A549 (cell line): ENCODE data around the gene ATP8A2.

Source experiments
- BHLHE40 ChIP-seq: IDR thresholded peaks from 2 replicates; pipeline ENCODE4 v1.6.1; 2012; ENCODE audit warnings: low read depth, low read length, inconsistent platforms
- CHD2 ChIP-seq: fragments of 150-350 bp; IDR thresholded peaks from 2 replicates; pipeline ENCODE4 v1.6.1; 2014; ENCODE audit warnings: low read length; ENCODE audit not compliant: partially characterized antibody
- EP300 ChIP-seq, 2 experiments: fragments of >200 bp; sonication (Bioruptor Twin); formaldehyde crosslinking; IDR thresholded peaks; 2 replicates in 1 of 2; 3 replicates in 1 of 2; pipeline ENCODE4 v1.6.1; 2016 to 2017
- JUNB ChIP-seq: fragments of >200 bp; sonication (Bioruptor Twin); formaldehyde crosslinking; IDR thresholded peaks from 2 replicates; pipeline ENCODE4 v1.6.1; 2016
- TF ChIP-seq, protein P1 (sequence below): fragments of >200 bp; sonication (Bioruptor Twin); formaldehyde crosslinking; IDR thresholded peaks from 3 replicates; pipeline ENCODE4 v1.5.1; 2016
- TF ChIP-seq, protein P2 (sequence below): fragments of >200 bp; sonication (Bioruptor Twin); formaldehyde crosslinking; IDR thresholded peaks from 3 replicates; pipeline ENCODE4 v1.6.1; 2016
- TF ChIP-seq, protein P3 (sequence below): fragments of 200-600 bp; sonication (generic); IDR thresholded peaks from 2 replicates; pipeline ENCODE4 v1.6.1; 2016; ENCODE audit warnings: antibody characterized with exemption, mild to moderate bottlenecking, moderate library complexity

GRCh38 chr13:25345576-25345975 is 26.2 kb upstream of the ATP8A2 start:
- no peak for TF ChIP-seq EP300 (IDR thresholded peaks at IDR 0.05)
- TF ChIP-seq, protein P1, sequence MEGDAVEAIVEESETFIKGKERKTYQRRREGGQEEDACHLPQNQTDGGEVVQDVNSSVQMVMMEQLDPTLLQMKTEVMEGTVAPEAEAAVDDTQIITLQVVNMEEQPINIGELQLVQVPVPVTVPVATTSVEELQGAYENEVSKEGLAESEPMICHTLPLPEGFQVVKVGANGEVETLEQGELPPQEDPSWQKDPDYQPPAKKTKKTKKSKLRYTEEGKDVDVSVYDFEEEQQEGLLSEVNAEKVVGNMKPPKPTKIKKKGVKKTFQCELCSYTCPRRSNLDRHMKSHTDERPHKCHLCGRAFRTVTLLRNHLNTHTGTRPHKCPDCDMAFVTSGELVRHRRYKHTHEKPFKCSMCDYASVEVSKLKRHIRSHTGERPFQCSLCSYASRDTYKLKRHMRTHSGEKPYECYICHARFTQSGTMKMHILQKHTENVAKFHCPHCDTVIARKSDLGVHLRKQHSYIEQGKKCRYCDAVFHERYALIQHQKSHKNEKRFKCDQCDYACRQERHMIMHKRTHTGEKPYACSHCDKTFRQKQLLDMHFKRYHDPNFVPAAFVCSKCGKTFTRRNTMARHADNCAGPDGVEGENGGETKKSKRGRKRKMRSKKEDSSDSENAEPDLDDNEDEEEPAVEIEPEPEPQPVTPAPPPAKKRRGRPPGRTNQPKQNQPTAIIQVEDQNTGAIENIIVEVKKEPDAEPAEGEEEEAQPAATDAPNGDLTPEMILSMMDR, result no peak
- no peak for TF ChIP-seq CHD2
- TF ChIP-seq JUNB, result no peak
- TF ChIP-seq, protein P2, sequence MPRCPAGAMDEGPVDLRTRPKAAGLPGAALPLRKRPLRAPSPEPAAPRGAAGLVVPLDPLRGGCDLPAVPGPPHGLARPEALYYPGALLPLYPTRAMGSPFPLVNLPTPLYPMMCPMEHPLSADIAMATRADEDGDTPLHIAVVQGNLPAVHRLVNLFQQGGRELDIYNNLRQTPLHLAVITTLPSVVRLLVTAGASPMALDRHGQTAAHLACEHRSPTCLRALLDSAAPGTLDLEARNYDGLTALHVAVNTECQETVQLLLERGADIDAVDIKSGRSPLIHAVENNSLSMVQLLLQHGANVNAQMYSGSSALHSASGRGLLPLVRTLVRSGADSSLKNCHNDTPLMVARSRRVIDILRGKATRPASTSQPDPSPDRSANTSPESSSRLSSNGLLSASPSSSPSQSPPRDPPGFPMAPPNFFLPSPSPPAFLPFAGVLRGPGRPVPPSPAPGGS, result no peak
- TF ChIP-seq BHLHE40, result no peak
- TF ChIP-seq, protein P3, sequence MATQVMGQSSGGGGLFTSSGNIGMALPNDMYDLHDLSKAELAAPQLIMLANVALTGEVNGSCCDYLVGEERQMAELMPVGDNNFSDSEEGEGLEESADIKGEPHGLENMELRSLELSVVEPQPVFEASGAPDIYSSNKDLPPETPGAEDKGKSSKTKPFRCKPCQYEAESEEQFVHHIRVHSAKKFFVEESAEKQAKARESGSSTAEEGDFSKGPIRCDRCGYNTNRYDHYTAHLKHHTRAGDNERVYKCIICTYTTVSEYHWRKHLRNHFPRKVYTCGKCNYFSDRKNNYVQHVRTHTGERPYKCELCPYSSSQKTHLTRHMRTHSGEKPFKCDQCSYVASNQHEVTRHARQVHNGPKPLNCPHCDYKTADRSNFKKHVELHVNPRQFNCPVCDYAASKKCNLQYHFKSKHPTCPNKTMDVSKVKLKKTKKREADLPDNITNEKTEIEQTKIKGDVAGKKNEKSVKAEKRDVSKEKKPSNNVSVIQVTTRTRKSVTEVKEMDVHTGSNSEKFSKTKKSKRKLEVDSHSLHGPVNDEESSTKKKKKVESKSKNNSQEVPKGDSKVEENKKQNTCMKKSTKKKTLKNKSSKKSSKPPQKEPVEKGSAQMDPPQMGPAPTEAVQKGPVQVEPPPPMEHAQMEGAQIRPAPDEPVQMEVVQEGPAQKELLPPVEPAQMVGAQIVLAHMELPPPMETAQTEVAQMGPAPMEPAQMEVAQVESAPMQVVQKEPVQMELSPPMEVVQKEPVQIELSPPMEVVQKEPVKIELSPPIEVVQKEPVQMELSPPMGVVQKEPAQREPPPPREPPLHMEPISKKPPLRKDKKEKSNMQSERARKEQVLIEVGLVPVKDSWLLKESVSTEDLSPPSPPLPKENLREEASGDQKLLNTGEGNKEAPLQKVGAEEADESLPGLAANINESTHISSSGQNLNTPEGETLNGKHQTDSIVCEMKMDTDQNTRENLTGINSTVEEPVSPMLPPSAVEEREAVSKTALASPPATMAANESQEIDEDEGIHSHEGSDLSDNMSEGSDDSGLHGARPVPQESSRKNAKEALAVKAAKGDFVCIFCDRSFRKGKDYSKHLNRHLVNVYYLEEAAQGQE, result no peak
